ENCODE measurements around the gene ROBO1.

ROBO1 gene

DNA sequence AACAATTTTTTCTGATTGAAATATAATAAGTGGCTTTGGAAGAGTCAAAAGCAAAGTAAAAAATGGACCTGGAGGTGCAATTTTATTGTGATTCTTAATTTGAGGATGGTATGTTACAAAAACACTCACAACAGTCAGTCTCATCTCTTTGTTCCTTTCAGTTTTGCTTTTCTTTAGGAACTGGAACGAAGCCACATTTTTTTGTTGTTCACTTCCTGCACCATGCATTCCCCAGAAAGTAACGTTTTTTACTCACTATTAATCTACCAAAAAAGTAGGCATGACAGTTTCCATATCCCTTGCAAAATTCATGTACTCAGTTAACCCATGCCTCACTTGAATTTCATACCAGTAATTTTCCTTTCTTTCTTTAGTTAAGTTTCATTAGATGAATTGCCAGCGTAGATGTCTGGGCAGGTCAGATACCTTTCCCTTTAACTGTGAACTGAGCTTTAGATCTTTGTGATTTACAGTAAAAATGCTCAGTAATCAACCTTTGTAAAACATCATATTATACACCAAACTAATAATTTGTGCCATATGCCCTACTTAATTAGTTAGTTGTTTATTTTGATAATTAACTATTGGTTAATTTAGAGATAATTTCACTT lies 384.3 kb downstream of the ROBO1 start:
- no peak for TF ChIP-seq CTCF (IDR thresholded peaks at IDR 0.05; ENCODE audit: low read depth, low read length)
- peak; percentile 49 for DNase-seq (ENCODE audit: low read depth, low spot score)
- in situ Hi-C loops (cut with HindIII; ENCODE audit: low sequenced_read_pairs): no loop called here
- no peak overlapping the region for H3K4me3 ChIP-seq (ENCODE audit: low read depth, low read length)

DNA sequence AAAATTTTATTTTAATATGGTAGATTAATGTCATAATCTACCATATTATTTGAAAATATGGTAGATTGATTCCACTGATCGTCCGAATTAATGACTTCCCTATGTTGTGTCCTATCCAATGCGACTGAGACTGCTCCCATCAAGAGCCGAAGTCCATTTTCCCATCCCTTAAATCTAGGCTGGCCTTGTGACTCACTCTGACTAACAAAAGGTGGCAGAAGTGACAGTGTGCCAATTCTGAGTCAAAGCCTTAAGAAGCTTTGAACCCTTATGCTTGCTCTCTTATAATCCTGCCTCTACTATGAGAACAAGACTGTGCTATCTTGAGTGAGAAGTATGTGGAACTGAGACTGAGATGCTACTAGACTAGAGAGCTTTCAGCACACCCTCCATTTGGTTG lies 387.2 kb downstream of the ROBO1 start:
- TF ChIP-seq CTCF (IDR thresholded peaks at IDR 0.05; ENCODE audit: low read depth, low read length): no peak
- in situ Hi-C loops (cut with HindIII; ENCODE audit: low sequenced_read_pairs): no loop called here
- DNase-seq (ENCODE audit: low read depth, low spot score): no peak
- no peak overlapping the region for H3K4me3 ChIP-seq (ENCODE audit: low read depth, low read length)

DNA sequence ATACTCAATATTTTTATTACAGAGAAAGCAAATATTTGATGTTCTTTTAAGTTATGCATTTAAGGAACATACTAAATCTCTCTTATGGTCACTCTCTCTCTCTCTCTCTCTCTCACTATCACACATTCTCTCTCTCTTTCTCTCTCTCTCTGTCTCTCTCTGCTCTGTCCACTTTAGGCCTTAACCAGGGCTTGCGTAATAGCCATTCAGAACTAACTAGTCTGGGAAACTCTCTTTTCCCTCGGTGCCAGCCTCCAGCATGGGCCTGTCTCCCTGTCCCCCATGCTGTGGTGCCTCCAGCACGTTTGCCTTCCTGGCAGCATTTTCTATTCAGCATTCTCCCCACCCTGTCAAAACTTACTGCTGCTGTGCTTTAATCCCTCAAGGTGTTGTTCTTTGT lies 389.7 kb downstream of the ROBO1 start:
- no peak for TF ChIP-seq CTCF (IDR thresholded peaks at IDR 0.05; ENCODE audit: low read depth, low read length)
- H3K4me3 ChIP-seq (ENCODE audit: low read depth, low read length): no peak overlapping the region
- in situ Hi-C loops (cut with HindIII; ENCODE audit: low sequenced_read_pairs): no loop called here

DNA sequence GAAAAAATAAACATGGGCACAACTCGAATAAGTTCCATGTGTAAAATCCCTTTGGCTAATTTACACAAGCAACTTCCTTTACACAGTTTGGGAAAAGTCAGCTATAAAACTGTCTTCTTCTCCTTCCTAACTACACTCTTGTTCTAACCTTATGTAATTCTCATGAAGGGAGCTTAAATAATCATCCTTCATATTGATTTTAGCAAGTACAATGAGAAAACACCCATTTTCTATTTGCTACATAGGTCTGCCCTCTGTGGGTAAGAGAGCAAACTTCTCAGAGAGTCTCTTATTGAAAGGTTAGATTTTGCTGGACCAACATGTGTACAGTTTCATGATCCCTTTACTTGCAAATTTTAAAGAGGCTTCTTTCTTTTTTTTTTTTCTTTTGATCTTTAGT lies 398.5 kb downstream of the ROBO1 start:
- peak; percentile 49 for DNase-seq (ENCODE audit: low read depth, low spot score)
- peak; percentile 52 for TF ChIP-seq CTCF (IDR thresholded peaks at IDR 0.05; ENCODE audit: low read depth, low read length)
- no peak overlapping the region for H3K4me3 ChIP-seq (ENCODE audit: low read depth, low read length)
- in situ Hi-C loops (cut with HindIII; ENCODE audit: low sequenced_read_pairs): no loop called here

More for the DNA sequence above, 389.7 kb downstream of the ROBO1 start:
- no peak for DNase-seq (ENCODE audit: low read depth, low spot score)

GRCh38 chr3:79368403-79368802 lies 399.4 kb downstream of the ROBO1 start:
- no peak for TF ChIP-seq CTCF (IDR thresholded peaks at IDR 0.05; ENCODE audit: low read depth, low read length)
- no peak overlapping the region for H3K4me3 ChIP-seq (ENCODE audit: low read depth, low read length)

GRCh38 chr3:79367803-79368202 lies 400.0 kb downstream of the ROBO1 start:
- in situ Hi-C loops (cut with HindIII; ENCODE audit: low sequenced_read_pairs): no loop called here
- DNase-seq (ENCODE audit: low read depth, low spot score): no peak
- TF ChIP-seq CTCF (IDR thresholded peaks at IDR 0.05; ENCODE audit: low read depth, low read length): no peak
- H3K4me3 ChIP-seq (ENCODE audit: low read depth, low read length): no peak overlapping the region

More at GRCh38 chr3:79368403-79368802, 399.4 kb downstream of the ROBO1 start:
- no peak for DNase-seq (ENCODE audit: low read depth, low spot score)
- in situ Hi-C loops (cut with HindIII; ENCODE audit: low sequenced_read_pairs): no loop called here
